ENCODE data around the gene ADGRA1. TPM values are rescaled to one million over a fixed set of nuclear protein-coding genes. Genes with fewer than 3 reads are reported as not detected.

ADGRA1 gene
- total and polyA plus RNA-seq, 2 experiments from 2014 or later = 0.23 to 0.52 TPM

- no peak for TF ChIP-seq JUNB (IDR thresholded peaks at IDR 0.05; ENCODE audit: unreplicated experiment)
- no peak for TF ChIP-seq REST (IDR thresholded peaks at IDR 0.05; ENCODE audit: unreplicated experiment)
- TF ChIP-seq POLR2AphosphoS5 (IDR thresholded peaks at IDR 0.05; ENCODE audit: low read depth) = no peak
- TF ChIP-seq EZH2phosphoT487 (IDR thresholded peaks at IDR 0.05; ENCODE audit: unreplicated experiment) = no peak
- Mint-ChIP-seq H3K4me1 (no peaks in the 10 kb centered on the region), H3K9me3 (no peaks in the 10 kb centered on the region), H3K36me3 (ENCODE audit: low read depth) (no peaks in the 10 kb centered on the region), H3K27ac (no peak overlapping the region), H3K27me3 (ENCODE audit: insufficient read depth, low read depth, poor library complexity) (peaks cover 29% of the 10 kb centered on the region), H3K4me3 (no peak overlapping the region)
- DNase-seq (ENCODE audit: low spot score) = no peak
- Histone ChIP-seq H3K36me3 (ENCODE audit: insufficient read depth) (no peaks in the 10 kb centered on the region), H3K4me1 (ENCODE audit: insufficient read depth) (no peaks in the 10 kb centered on the region), H4K20me1 (replicated peaks; ENCODE audit: insufficient read depth) (no peaks in the 10 kb centered on the region), H3K79me2 (replicated peaks; ENCODE audit: insufficient read depth) (no peaks in the 10 kb centered on the region), H3K9me2 (ENCODE audit: insufficient read depth) (no peaks in the 10 kb centered on the region), H3F3A (replicated peaks; ENCODE audit: low read depth) (0 out of 2 replicates have a peak, but pooled peaks cover 4% of the 10 kb centered on the region), H3K27ac (ENCODE audit: low read depth) (no peak overlapping the region), H3K4me2 (no peak overlapping the region), H3K27me3 (ENCODE audit: insufficient read depth) (peaks cover 17% of the 10 kb centered on the region), H3K4me3 (no peak overlapping the region), H2AFZ (no peak overlapping the region)
- ATAC-seq = no peak
These were observed 5.6 kb downstream of the ADGRA1 start for GRCh38 chr10:133093291-133093690.

- H3K9me3 Mint-ChIP-seq = no peaks in the 10 kb centered on the region
- no peak overlapping the region for H3K27ac Mint-ChIP-seq
These were observed 6.6 kb downstream of the ADGRA1 start for GRCh38 chr10:133094286-133094685.

More at GRCh38 chr10:133094286-133094685, 6.6 kb downstream of the ADGRA1 start:
- 0 out of 2 replicates have a peak, but pooled peaks cover 4% of the 10 kb centered on the region for H3F3A ChIP-seq (replicated peaks; ENCODE audit: low read depth)
- H2AFZ ChIP-seq = no peak overlapping the region
- H3K36me3 ChIP-seq (ENCODE audit: insufficient read depth) = no peaks in the 10 kb centered on the region
- no peaks in the 10 kb centered on the region for H3K4me1 Mint-ChIP-seq
- H3K27me3 ChIP-seq (ENCODE audit: insufficient read depth) = peaks cover 7% of the 10 kb centered on the region
- no peak for ATAC-seq
- H3K4me2 ChIP-seq = no peak overlapping the region
- DNase-seq (ENCODE audit: low spot score) = no peak
- no peaks in the 10 kb centered on the region for H3K36me3 Mint-ChIP-seq (ENCODE audit: low read depth)
- no peak overlapping the region for H3K4me3 ChIP-seq
- H3K4me3 Mint-ChIP-seq = no peak overlapping the region
- H3K79me2 ChIP-seq (replicated peaks; ENCODE audit: insufficient read depth) = no peaks in the 10 kb centered on the region
- H3K27me3 Mint-ChIP-seq (ENCODE audit: insufficient read depth, low read depth, poor library complexity) = peaks cover 22% of the 10 kb centered on the region
- no peak overlapping the region for H3K27ac ChIP-seq (ENCODE audit: low read depth)
- H4K20me1 ChIP-seq (replicated peaks; ENCODE audit: insufficient read depth) = no peaks in the 10 kb centered on the region
- no peaks in the 10 kb centered on the region for H3K4me1 ChIP-seq (ENCODE audit: insufficient read depth)
- H3K9me2 ChIP-seq (ENCODE audit: insufficient read depth) = no peaks in the 10 kb centered on the region
- TF ChIP-seq NANOG (IDR thresholded peaks at IDR 0.05; ENCODE audit: borderline replicate concordance) (no peak), EZH2 (IDR thresholded peaks at IDR 0.05; ENCODE audit: low read depth, unreplicated experiment) (no peak), REST (IDR thresholded peaks at IDR 0.05; ENCODE audit: unreplicated experiment) (no peak), CREB1 (CRISPR knock-in tag; IDR thresholded peaks at IDR 0.05; ENCODE audit: low read depth) (no peak), STAT1 (IDR thresholded peaks at IDR 0.05; ENCODE audit: unreplicated experiment) (no peak), EZH2phosphoT487 (IDR thresholded peaks at IDR 0.05; ENCODE audit: unreplicated experiment) (no peak), JUNB (IDR thresholded peaks at IDR 0.05; ENCODE audit: unreplicated experiment) (no peak), ETS1 (IDR thresholded peaks at IDR 0.05) (no peak), ZNF331 (CRISPR knock-in tag; IDR thresholded peaks at IDR 0.05; ENCODE audit: low read depth) (no peak), ZNF114 (CRISPR knock-in tag; IDR thresholded peaks at IDR 0.05) (no peak)
